SH-SY5Y (cell line): ENCODE results near the gene MAN1C1.

Source experiments
- GATA2 ChIP-seq: IDR thresholded peaks from 2 replicates; pipeline ENCODE4 v1.6.1; 2011; ENCODE audit warnings: mild to moderate bottlenecking, low read depth, low read length
- GATA3 ChIP-seq: IDR thresholded peaks from 2 replicates; pipeline ENCODE4 v1.6.1; 2011; ENCODE audit warnings: low read depth, mild to moderate bottlenecking, low read length, moderate library complexity

DNA sequence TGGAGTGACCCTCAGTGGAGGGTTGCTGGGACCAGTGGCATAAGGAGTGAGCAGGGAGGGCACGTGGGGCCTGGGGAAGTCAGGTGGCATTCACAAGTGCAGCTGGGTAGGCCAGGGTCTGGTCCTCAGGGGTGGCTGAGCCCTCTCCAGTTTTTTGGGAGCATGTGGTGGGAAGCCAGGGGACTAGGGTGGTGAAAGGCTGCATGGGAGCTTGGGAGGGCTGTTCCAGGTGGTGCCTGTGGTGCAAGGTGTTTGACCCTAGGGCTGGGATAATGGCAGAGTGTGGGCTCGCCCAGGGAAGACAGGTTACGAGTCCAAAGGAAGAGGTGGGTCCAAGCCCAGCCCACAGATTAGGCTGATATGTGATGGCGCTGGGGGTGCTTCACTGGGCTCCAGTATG lies 30.5 kb downstream of the MAN1C1 start:
- TF ChIP-seq GATA2 (no peak), GATA3 (no peak)
